AML-193 (cell line): ENCODE measurements around the gene RIC1.
"Not testable (repeated sequence)": the region's sequence is repeated elsewhere in the genome, so short reads cannot be mapped to it uniquely, and the experiment has no call there.

ENCODE experiments used
- DNase-seq, 2 experiments: peaks; one replicate each; lab custom pipeline; 2025; lab: John Stamatoyannopoulos, UW

The RIC1 gene

GRCh38 chr9:5721279-5722087 lies 92.6 kb downstream of the RIC1 start:
- DNase-seq: no peak

GRCh38 chr9:5722679-5723078 lies 93.8 kb downstream of the RIC1 start:
- DNase-seq: not testable (repeated sequence)

- no peak for DNase-seq
Measured at GRCh38 chr9:5735072-5735471, 106.2 kb downstream of the RIC1 start.

- no peak for DNase-seq
Measured at GRCh38 chr9:5736563-5737346, 107.8 kb downstream of the RIC1 start.

GRCh38 chr9:5743109-5743508 lies 114.2 kb downstream of the RIC1 start:
- DNase-seq: no peak

GRCh38 chr9:5748438-5748837 lies 119.5 kb downstream of the RIC1 start:
- no peak for DNase-seq

- DNase-seq: no peak
Measured at GRCh38 chr9:5749306-5749705, 120.4 kb downstream of the RIC1 start.

- DNase-seq: no peak
Measured at GRCh38 chr9:5750569-5750968, 121.7 kb downstream of the RIC1 start.

GRCh38 chr9:5756633-5757032 lies 127.7 kb downstream of the RIC1 start:
- no peak for DNase-seq

GRCh38 chr9:5760338-5760737 lies 131.4 kb downstream of the RIC1 start:
- DNase-seq: no peak

- no peak for DNase-seq
Measured at GRCh38 chr9:5762421-5762820, 133.5 kb downstream of the RIC1 start.

GRCh38 chr9:5764130-5764868 lies 135.4 kb downstream of the RIC1 start:
- no peak for DNase-seq

GRCh38 chr9:5767968-5768932 lies 139.3 kb downstream of the RIC1 start:
- DNase-seq: no peak

- DNase-seq: no peak
Measured at GRCh38 chr9:5773324-5773999, 144.6 kb downstream of the RIC1 start.

GRCh38 chr9:5778805-5779204 lies 149.9 kb downstream of the RIC1 start:
- no peak for DNase-seq

- DNase-seq: not testable (repeated sequence)
Measured at GRCh38 chr9:5779705-5780218, 150.9 kb downstream of the RIC1 start.

GRCh38 chr9:5783420-5783819 lies 154.5 kb downstream of the RIC1 start:
- DNase-seq: not testable (repeated sequence)

GRCh38 chr9:5783982-5784381 lies 155.1 kb downstream of the RIC1 start:
- no peak for DNase-seq

- no peak for DNase-seq
Measured at GRCh38 chr9:5784526-5785315, 155.8 kb downstream of the RIC1 start.
